Measurements from ENCODE around the gene LGALS12. TPM values are rescaled to one million over a fixed set of nuclear protein-coding genes. Genes with fewer than 3 reads are reported as not detected.

The LGALS12 gene
- polyA plus RNA-seq, 5 donors = 0.14 to 0.32 (median 0.27) TPM

- DNase-seq = no peak
These were observed 54.8 kb downstream of the LGALS12 start for GRCh38 chr11:63560506-63561180.

GRCh38 chr11:63563201-63564055 is 57.5 kb downstream of the LGALS12 start, which contains the start of gene PLAAT2:
Gene PLAAT2 (minus strand): TSS chr11:63563379. CDS start chr11:63563324, 55 bp downstream.
- no peak for DNase-seq

- no peak for DNase-seq
These were observed 58.3 kb downstream of the LGALS12 start for GRCh38 chr11:63564056-63564774.

GRCh38 chr11:63564784-63565350 is 59.0 kb downstream of the LGALS12 start:
- no peak for DNase-seq

Other genes starting within 250 kb of the LGALS12 start
- under 1 TPM in 3 of 5 donors, not detected in 2; 0.08 to 0.60 (median 0.16) TPM for gene SLC22A9, start 136.3 kb upstream of the LGALS12 start, polyA plus RNA-seq (ENCODE audit: insufficient read depth in 1 of 5, insufficient read length in 5 of 5, low replicate concordance in 1 of 5)
- 1 to 10 TPM in 4 of 5 donors, under 1 TPM in 1; 0.96 to 1.3 (median 1.1) TPM for gene PLAAT5, start 14.9 kb upstream of the LGALS12 start, polyA plus RNA-seq (ENCODE audit: insufficient read depth in 1 of 5, insufficient read length in 5 of 5, low replicate concordance in 1 of 5)
- gene PLAAT4, start 30.7 kb downstream of the LGALS12 start, polyA plus RNA-seq (ENCODE audit: insufficient read depth in 1 of 5, insufficient read length in 5 of 5, low replicate concordance in 1 of 5) = 10 to 100 TPM in 1 of 5 donors, 1 to 10 TPM in 4; 6.2 to 10.9 (median 7.7) TPM
- gene PLAAT2, start 57.3 kb downstream of the LGALS12 start, polyA plus RNA-seq (ENCODE audit: insufficient read depth in 1 of 5, insufficient read length in 5 of 5, low replicate concordance in 1 of 5) = under 1 TPM in 1 of 5 donors, not detected in 4; 0.14 TPM
- gene PLAAT3, start 108.3 kb downstream of the LGALS12 start, polyA plus RNA-seq (ENCODE audit: insufficient read depth in 1 of 5, insufficient read length in 5 of 5, low replicate concordance in 1 of 5) = 10 to 100 TPM in 1 of 5 donors, 1 to 10 TPM in 4; 6.8 to 12.9 (median 8.9) TPM
- 10 to 100 TPM; 15.2 to 21.7 (median 19.0) TPM for gene ATL3, start 165.3 kb downstream of the LGALS12 start, polyA plus RNA-seq (ENCODE audit: insufficient read depth in 1 of 5, insufficient read length in 5 of 5, low replicate concordance in 1 of 5)
- 100 to 1,000 TPM in 4 of 5 donors, 10 to 100 TPM in 1; 88.7 to 115 (median 112) TPM for gene RTN3, start 175.4 kb downstream of the LGALS12 start, polyA plus RNA-seq (ENCODE audit: insufficient read depth in 1 of 5, insufficient read length in 5 of 5, low replicate concordance in 1 of 5)